Measurements from ENCODE around the gene AMPH. TPM values are rescaled to one million over a fixed set of nuclear protein-coding genes. Genes with fewer than 3 reads are reported as not detected.

The AMPH gene
- total RNA-seq, 4 donors from 2014 or later, result 0.18 to 12.4 (median 2.5) TPM

- Histone ChIP-seq H3K36me3 (no peaks in the 10 kb centered on the region), H3K9me3 (no peaks in the 10 kb centered on the region), H3K4me3 (no peak overlapping the region), H3K27me3 (no peaks in the 10 kb centered on the region), H3K27ac (no peak overlapping the region), H3K4me1 (peaks cover 0 to 7% (median 0%) of the 10 kb centered on the region in 4 donors)
- no peak for DNase-seq
- no peak for TF ChIP-seq POLR2A (IDR thresholded peaks at IDR 0.05)
- TF ChIP-seq, protein P1, sequence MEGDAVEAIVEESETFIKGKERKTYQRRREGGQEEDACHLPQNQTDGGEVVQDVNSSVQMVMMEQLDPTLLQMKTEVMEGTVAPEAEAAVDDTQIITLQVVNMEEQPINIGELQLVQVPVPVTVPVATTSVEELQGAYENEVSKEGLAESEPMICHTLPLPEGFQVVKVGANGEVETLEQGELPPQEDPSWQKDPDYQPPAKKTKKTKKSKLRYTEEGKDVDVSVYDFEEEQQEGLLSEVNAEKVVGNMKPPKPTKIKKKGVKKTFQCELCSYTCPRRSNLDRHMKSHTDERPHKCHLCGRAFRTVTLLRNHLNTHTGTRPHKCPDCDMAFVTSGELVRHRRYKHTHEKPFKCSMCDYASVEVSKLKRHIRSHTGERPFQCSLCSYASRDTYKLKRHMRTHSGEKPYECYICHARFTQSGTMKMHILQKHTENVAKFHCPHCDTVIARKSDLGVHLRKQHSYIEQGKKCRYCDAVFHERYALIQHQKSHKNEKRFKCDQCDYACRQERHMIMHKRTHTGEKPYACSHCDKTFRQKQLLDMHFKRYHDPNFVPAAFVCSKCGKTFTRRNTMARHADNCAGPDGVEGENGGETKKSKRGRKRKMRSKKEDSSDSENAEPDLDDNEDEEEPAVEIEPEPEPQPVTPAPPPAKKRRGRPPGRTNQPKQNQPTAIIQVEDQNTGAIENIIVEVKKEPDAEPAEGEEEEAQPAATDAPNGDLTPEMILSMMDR (IDR thresholded peaks at IDR 0.05), result no peak
Observed at GRCh38 chr7:38453826-38454225, 177.3 kb downstream of the AMPH start.

DNA sequence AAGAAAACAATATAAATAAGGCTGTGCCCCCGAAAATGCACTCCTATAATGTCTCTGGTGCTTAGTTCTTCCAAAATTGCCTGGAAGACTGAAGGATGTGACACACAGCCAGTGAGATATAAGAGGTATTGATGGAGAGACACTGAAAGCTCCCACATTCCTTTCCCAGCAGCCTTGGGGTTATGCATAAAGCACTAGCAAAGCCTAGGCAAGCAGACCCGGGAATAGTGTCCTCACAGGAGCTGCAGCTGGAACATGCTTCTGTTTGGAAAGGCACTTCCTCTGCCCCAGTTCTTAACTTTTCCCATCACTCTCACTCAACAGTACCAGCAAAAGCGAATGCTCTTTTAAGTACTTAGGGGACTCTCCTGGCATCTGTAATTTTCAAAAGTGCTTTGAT lies 178.0 kb downstream of the AMPH start:
- no peak for DNase-seq
- no peaks in the 10 kb centered on the region for H3K36me3 ChIP-seq
- no peaks in the 10 kb centered on the region for H3K27me3 ChIP-seq
- TF ChIP-seq, protein P1 (IDR thresholded peaks at IDR 0.05), result no peak
- no peak for TF ChIP-seq POLR2A (IDR thresholded peaks at IDR 0.05)
- no peaks in the 10 kb centered on the region for H3K9me3 ChIP-seq
- no peak overlapping the region for H3K4me3 ChIP-seq
- no peak overlapping the region for H3K27ac ChIP-seq
- H3K4me1 ChIP-seq, result peaks cover 0 to 7% (median 0%) of the 10 kb centered on the region in 4 donors

DNA sequence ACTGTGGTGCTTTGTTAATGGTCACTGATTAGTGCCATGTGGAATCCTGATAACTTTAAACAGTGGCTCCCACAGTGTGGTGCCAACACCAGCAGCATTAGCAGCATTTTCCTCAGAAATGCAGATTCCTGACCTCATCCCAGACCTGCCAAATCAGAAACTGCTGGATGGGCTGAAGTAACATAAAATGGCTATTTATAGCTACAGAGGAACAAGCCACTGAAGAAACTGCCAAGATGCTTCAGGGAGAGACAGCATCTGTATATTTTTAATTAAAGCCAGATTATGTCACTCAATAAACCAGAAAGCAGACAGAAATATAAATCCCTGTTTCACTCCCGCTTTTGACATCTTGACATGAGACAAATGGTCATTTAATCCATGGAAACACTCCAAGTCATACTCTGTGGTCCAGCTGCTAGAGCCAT lies 178.5 kb downstream of the AMPH start:
- H3K4me1 ChIP-seq, result peaks cover 0 to 7% (median 0%) of the 10 kb centered on the region in 4 donors
- DNase-seq, result no peak
- no peak overlapping the region for H3K27ac ChIP-seq
- no peaks in the 10 kb centered on the region for H3K36me3 ChIP-seq
- H3K27me3 ChIP-seq, result no peaks in the 10 kb centered on the region
- H3K4me3 ChIP-seq, result no peak overlapping the region
- no peaks in the 10 kb centered on the region for H3K9me3 ChIP-seq
- no peak for TF ChIP-seq POLR2A (IDR thresholded peaks at IDR 0.05)
- TF ChIP-seq, protein P1 (IDR thresholded peaks at IDR 0.05), result no peak

GRCh38 chr7:38451840-38452239 lies 179.3 kb downstream of the AMPH start:
- no peak for DNase-seq
- no peak overlapping the region for H3K4me3 ChIP-seq

GRCh38 chr7:38448584-38449234 lies 182.5 kb downstream of the AMPH start:
- H3K4me3 ChIP-seq, result no peak overlapping the region
- H3K4me1 ChIP-seq, result peaks cover 0 to 7% (median 0%) of the 10 kb centered on the region in 4 donors
- no peaks in the 10 kb centered on the region for H3K36me3 ChIP-seq
- no peak overlapping the region for H3K27ac ChIP-seq
- no peaks in the 10 kb centered on the region for H3K9me3 ChIP-seq
- no peaks in the 10 kb centered on the region for H3K27me3 ChIP-seq
- TF ChIP-seq, protein P1 (IDR thresholded peaks at IDR 0.05), result no peak
- TF ChIP-seq POLR2A (IDR thresholded peaks at IDR 0.05), result no peak
- DNase-seq, result no peak

More at GRCh38 chr7:38451840-38452239, 179.3 kb downstream of the AMPH start:
- TF ChIP-seq, protein P1 (IDR thresholded peaks at IDR 0.05), result no peak
- Histone ChIP-seq H3K9me3 (no peaks in the 10 kb centered on the region), H3K27ac (no peak overlapping the region), H3K36me3 (no peaks in the 10 kb centered on the region), H3K27me3 (no peaks in the 10 kb centered on the region), H3K4me1 (peaks cover 0 to 7% (median 0%) of the 10 kb centered on the region in 4 donors)
